NCI-H1105 (cell line): ENCODE measurements around the gene AGBL4.

Experiments
- DNase-seq: peaks from one replicate; lab custom pipeline; 2025; lab: John Stamatoyannopoulos, UW

The AGBL4 gene

DNA sequence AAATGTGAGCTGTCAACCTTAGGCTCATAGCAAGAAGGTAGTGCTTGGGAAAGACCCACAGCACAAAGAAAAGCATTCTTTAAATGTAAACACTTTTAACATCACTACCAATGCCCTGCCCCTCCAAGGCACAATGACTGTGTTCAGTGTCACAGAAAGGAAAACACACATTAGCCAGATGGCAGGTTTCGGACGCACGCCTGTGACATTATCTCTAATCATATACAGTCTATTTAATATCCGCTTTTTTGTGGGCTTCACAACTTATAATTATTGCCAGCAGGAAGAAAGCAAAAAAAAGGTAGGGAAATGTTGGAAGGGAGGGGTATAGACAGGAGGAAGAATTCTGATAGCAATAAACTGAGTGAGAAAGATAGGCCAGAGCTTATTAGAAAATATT, 1134.7 kb downstream of the AGBL4 start:
- DNase-seq, result no peak

DNA sequence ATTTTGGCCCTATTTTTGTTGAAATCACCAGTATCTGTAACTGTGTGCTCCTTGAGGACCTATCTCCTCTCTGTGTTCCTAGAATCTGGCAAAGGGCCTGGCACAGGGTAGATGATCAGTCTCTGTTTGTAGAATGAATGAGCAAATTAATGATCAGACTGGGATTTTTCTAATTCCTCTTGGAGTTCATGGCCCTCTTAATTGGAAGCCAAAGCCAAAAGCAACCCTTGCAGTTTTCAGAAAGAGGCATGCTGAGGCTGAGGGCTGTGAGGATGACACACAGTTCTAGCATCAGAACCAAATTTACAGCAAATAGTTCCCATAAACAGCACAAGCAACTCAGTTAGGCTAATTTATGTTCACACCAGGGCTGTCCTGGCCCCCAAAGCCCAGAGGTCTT, 1136.0 kb downstream of the AGBL4 start:
- no peak for DNase-seq

DNA sequence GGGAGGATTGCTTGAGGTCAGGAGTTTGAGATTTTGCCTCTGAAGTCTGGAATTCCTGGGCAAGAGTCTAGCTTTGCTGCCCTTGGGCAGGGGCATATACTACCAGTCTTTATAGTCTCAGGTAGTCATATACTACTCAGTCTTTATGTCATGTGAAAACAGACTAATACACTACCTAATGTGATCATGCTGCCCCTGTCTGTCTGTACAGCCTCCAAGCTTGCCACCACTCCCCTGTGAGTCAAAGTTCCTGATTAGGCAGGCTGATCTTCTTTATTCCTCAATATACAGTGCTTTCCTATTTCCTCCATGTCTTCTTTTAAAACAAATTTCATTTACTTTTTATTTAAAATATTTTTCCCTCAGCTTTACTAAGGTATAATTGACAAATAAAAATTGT, 1141.7 kb downstream of the AGBL4 start:
- no peak for DNase-seq

DNA sequence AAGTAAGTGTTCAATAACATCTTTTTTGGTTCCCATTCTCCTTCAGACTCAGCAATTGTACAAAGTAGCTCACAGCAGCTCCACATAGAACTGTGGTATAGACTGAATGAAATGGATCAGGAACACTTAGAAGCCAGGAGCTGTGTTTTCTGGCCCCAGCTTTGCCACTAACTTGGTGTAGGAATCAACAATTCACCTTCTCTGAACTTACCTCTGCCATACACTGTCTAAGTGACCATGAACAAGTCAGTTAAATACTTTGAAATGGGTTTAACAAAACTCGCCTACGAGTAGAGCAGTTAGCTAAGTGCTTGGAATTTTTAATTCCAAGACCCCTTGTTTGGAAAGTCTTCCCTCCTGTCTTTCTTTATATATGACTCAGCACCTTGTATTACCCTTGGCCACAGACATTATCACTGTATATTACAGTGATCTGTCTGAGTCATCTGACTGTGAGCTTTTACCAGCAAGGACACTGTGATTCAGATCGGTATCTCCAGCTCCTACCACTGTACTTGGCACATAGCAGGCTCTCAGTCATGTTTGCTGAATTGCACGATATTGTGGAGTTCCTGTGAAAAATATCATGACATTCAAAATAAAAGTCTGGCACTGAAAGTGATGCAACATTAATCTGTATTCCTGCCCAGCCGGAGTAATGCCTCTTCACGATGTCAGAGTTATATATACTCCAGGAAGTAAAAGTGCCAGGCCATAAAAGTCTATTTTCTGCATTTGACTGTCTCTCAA, 1145.4 kb downstream of the AGBL4 start:
- no peak for DNase-seq

DNA sequence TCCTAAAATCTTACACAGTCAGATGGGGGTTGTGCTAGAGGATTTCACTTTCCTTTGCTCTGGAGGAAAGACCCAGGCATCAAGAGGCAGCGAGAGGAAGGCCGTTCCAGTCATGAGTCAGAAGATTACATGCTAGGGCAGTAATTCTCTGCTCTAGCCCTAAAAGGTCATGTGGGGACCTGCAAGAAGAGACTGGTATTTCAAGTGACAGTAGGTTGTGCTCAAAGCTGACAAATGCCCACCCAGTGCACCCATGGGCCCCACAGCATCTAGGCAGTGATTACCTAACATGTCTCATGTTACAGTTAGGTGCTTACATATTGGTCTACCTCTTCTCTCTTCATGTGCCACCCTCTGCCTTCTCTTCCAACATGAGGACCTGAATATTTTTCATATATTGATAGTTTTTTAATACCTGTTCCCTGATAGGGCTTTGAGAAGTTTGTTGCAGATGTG, 1147.4 kb downstream of the AGBL4 start:
- no peak for DNase-seq

DNA sequence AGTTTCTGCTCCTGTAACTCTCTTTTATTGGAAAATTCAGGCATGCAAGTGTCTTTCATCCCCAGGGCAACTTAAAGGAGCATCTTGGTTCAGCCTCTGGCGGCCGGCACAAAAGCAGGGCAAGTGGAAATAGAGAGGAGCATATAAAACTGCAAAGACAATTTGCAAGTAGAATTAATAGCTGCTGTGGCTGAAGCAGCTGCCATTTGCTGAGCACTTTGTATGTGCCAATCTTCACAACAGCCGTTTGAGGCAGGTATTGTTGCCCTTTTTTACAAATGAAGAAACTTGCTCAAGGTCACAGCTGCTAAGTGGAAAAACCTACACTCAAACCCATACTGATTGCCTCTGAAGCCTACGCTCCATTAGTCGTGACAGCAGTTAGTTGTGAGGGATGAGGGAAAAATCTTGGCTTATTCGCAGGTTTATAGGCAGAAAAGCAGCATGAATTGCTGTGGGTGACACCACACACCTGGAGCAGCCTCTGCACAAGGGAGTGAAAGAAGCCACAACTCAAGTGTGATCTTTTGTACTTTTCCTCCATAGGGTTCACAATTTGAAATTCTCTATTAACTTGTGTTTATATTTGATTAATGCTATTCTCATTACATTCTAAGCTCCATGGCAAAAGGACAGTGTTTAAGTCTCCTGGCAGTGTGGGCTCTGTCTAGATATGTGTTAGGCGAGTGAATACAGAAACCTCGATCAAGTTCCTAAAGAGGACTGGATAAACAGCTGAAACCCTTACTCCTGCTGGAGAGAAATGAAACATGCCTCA, 1148.0 kb downstream of the AGBL4 start:
- no peak for DNase-seq

DNA sequence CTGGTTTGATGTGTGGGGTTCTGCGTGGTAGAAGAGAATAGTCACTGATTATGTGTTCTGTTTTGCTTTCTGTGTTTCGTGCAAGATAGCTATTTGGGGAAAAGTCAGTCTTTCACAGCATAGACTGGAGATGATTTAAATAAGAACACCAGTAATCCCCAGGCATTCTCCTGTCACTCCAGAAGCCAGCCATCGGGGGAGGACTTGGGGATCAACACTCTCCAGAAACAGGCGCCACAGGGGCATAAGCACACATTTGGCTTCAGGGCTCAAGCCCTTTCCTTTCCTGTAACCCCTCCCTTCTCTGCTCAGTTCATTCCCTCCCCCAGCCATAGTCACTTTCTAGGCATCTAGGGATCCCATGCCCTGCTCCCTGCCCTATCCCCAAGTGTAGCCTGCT, 1149.8 kb downstream of the AGBL4 start:
- no peak for DNase-seq

DNA sequence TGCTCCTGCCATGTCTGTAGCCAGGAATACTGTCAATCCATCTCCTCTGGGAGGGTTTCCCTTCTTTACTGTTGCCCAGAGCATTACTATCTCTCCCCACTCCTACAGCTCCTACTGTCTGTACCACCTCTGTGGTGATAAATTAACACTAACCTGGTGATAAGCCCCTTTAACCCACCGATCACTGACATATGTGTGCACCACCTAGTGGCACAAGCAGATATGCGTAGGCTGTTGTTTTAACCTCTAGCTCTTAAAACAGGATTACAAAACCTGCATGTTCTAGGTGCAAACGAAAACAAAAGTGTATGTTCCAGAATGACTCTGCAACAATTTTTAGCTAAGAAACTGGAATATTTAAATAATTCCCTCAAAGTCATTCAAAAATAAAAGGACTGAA, 1153.2 kb downstream of the AGBL4 start:
- DNase-seq, result no peak

DNA sequence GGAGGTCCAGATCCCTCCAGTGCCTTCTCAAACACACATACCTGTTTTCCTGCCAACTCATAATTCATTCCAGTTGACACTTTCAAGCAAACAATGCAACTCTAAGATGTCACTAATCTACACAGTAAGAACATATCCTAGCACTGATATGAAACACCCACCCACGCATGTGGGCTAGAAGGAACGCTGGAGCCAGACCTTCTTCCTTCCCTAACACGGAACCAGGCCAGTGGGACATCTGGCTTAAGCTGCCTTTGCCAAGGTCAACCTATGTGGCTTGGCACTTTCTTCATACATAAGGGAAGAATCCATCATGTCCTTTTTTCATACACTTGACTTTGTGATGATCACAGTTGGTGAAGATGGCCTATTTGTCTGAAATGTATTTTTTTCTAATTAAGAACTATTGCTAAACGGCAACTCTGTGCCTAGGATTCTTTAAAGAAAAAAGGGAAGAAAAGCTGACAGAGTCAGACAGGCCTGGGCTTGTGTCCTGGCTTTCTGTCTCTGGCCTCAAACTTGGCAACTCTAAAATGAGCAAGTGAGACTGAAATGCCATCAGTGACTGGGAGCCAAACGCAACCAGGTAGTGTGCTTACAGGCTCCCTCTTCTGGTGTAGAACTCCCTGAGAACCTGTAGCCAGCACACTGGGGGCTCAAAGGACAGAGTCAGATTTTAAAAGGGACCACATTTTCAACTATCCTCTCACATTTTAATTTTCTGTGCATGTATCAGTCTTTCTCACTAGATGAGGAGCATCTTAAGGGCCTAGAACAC, 1154.4 kb downstream of the AGBL4 start:
- no peak for DNase-seq

DNA sequence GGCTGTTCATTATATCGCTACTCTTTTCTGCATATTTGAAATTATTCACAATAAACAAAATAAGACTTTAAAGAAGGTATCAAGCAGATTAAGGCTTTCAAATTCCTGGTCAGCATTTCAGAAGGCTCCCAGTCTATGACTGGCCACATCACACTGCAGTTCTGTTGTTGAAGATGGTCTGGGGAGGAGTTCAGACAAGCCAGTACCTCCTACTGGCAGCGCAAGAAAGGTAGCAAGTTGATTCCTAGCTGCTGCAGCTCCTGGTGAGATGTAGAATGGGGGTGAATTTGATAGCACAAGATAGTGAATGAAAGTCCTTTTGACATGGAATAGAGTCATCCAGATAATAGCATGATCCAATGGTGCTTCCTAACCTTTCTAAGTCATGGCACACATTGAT, 1158.8 kb downstream of the AGBL4 start:
- DNase-seq, result no peak

DNA sequence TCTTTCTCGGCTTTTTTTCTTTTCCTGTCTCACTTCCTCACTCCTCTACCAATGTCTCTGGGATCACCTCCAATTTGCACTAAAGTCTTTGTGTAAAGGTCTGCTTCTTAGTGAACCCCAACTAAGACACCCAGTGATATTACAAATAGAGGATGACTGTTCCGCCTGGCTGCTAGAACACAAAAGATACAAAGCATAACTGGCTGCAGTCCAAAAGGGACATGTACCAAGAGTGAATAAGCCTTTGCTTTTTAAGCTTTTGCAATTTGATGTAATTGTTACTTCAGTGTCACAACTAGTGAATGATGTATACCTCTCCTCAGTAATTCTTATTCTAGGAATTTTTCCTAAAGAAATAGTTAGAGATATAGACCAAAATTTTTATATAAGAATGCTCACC, 1164.3 kb downstream of the AGBL4 start:
- DNase-seq, result peak; percentile 85

DNA sequence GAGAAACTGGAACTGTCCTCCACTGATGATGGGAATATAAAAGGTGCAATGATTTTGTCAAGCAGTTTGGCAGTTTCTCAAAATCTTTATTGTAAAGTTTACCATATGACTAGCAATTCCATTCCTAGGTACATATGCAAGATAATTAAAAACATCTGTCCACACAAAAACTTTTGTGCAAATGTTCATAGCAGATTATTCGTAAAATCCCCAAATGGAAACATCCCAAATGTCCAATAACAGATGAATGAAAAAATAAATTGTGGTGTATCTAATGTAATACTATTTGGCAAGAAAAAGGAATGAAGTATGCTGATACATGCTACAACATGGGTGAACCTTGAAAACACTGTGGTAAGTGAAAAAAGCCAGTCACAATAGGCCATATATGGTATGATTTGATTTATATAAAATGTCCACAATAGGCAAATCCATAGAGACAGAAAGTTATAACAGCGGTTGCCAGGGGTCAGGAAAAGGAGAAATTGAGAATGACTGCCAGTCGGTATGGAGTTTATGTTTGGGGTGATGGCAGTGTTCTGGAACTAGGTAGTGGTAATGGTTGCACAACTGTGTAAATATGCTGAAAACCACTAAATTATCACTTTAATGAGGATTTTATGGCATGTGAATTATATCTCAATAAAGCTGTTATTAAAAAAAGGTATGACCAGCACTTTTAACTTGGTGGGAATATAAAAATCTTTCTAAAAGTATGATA, 1165.4 kb downstream of the AGBL4 start:
- DNase-seq, result no peak

DNA sequence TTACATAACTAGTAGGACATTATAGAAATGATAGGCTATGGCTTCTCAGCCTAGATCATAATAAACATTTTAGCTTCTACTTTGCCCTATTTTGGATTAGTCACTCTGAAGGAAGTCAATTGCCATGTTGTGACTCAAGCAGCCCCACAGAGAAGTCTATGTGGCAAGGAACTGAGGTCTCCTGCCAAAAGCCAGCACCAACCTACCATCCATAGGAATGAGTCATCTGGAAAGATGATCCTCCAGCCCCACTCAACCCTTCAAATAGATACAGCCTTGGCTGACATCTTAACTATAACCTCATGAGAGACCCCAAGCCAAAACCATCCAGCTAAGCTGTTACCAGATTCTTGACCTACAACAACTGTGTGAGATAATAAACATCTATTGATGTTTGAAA, 1170.7 kb downstream of the AGBL4 start:
- no peak for DNase-seq

DNA sequence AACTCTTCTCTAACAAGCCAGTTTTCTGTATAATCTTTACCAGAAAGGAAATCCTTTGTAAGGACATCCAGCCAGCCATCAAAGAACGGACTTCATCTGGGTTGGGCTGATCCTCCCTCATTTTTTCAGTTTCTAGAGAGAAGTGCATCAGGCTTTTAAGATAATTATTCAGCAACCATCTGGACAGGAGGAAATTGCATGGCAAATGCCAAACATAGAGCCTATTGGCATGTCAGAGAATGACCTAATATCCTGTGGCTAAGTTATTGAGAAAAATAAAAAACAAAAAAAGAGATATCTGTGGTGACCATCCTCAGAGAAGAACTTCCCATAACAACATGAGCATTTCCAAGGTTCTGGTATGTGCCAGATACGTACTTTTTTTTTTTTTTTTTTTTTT, 1172.1 kb downstream of the AGBL4 start:
- no peak for DNase-seq

DNA sequence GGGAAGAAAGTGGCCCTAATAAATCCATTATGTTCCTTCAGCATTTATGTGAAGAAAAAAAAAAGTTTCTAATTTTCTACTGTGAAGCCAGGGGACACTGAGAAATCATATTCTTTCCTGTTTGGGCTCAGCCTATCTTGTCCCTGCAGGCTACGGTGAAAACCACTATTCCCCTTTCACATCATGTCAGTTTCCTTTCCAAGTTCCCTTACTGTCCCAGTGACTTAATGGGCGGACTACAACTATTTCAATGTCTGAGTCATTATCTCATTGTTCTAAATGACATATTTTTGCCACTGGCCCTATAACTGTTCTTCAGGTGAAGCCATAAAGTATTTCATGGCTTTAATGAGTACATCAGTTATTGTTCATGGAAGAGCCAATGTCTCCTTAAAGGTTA, 1175.7 kb downstream of the AGBL4 start:
- no peak for DNase-seq

DNA sequence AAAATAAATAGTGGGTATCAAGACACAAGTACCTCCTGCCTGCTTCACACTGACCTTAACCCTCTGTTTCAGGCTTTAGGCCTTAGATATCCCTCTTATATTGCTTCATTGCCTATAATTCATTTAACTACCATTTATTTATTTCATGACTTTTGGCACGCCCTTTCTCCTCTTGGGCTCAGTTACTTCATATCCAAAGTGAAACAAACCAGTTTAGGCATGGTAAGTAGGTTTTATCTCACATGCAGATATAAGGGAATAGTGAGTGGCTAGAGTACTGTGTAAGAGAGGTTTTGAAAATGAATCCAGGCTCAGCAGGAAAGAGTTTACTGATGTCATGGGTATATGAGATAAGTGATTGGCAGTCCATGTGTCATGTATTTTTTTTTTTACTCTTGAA, 1177.3 kb downstream of the AGBL4 start:
- DNase-seq, result no peak

DNA sequence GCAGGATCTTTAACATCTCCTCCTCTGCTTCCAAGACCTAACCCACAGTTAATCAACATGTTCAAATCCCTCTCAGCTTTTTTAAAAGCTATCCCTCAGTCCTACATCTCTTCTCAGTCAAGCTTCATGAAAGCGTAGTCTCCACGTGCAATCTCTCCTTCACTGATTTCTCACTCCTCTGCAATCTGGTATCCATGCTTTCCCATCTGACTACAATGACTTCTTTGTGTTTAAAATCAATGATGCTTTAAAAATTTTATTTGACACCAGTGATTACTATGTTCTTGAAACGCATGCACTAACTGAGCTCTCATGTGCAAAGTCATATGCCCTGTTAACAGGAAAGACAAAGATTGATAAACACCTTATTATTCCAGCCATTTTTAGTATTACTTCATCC, 1179.6 kb downstream of the AGBL4 start:
- no peak for DNase-seq

DNA sequence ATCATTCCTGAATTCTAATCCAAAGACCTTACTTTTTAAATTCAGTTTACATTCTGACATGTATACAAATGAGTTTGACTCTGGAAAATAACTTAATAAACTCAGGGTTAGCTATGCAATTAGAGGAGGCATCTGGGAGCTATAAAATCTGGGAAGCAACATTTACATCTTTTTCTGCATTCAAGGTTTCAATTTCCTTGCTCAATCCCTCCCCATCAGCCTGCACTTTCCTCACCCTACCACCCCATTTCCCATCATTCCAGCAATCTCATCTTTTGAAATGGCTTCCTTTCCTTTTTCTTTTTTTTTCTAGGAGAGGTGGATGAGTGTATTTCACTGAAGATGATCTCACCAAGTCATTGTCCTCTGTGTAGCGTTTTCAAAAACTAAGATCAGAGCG, 1181.8 kb downstream of the AGBL4 start:
- DNase-seq, result no peak

DNA sequence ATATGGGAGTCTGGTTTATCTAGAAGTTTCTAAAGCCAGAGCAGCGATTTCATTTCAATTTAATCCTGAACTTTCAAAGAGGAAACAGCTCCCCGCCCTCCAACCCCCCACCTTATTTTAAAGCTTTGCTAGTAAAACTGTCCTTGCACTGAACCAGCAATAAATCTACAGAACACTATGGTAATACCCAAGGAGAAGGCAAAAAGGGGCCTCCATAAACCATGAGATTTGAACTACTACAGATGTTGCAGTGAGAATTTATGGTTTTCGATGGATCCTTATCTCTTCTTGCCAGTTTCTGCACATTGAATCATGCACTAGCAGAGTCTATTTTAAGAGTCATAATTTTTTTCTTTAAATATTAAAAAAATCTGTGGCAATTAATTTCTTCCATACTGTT, 1182.3 kb downstream of the AGBL4 start:
- no peak for DNase-seq

DNA sequence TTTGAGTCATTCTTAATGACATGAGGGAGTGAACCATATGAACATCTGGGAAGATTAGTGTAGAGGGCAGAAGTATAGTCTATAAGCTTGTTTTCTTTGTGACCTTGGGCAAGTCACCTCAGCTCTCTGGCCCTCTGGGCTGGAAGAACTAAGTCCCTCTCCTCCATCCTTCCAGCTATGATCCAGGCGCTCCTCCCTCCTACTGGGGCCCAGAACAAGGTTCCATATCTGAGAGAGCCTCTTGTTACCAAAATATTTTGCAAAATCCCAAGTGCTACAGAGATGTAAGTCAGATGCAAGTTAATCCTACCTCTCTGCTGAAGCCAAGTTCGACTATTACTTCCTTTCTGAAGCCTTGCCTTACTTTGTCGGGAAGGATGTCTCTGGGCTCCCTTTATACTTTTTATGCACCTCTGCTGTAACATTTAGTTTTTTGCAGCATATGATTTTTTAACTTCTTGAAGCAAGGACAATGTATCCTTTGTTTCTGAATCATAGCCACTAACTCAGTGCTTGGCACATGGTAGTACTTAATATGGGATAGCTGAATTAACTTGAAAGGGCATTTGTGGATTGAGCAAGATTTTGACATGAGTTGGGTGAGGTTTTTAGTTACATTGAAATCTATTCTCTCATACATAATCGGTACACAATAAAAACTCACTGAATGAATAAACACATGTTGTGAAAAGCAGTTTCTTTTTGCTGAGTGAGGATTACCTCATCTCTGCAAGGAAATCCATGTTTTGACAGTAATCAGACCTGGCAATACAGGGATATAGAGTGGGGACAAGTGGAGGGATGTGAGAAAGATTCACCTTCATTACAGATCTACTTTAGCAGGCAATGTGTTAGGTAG, 1192.4 kb downstream of the AGBL4 start:
- DNase-seq, result no peak

DNA sequence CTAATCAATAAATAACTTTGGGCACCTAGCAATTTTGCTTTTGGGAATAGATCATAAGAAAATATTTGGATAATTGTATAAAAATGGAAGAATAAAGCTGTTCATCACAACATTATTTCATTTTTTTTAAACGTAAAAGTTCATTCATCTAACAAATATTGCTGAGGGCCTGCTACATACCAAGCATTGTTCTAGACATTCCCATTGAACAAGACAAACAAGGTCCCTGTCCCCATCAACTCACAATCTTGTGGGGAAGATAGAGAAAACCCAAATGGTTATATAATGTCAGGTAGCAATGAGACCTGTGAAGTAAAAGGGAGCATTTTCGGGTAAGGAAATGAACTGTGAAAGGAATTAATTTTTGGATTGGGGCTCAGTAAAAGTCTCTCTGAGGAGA, 1193.0 kb downstream of the AGBL4 start:
- no peak for DNase-seq
